Pons (tissue), 1 donor: ENCODE measurements around the gene LIPJ.

ENCODE experiments used
- DNase-seq: peaks from one replicate; pipeline ENCODE4 v3.0.0-alpha.2; 2016; ENCODE audit warnings: low spot score

Gene LIPJ

DNA sequence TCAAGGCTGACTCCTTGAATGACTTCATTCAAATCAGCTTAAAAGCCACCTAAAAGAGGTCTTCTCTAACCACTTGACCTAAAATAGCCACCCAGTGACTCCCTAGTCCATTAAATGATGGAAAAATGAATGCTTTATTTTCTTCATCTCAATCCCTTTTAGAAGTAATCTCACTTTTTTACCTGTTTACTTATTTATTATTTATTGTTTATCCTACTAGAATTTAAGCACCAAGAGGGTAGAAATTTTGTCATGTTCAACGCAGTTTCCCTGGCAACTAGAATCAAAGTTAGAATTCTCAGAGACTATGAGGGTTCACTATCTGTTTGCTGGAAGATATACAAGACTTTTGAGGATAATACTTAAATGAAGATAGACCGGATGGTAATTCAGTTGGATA is at the start of gene LIPJ:
LIPJ (plus strand) TSS at position 301 of the 400 bp plus-strand sequence. CDS start 3,926 bp downstream, outside the sequence.
- no peak for DNase-seq

DNA sequence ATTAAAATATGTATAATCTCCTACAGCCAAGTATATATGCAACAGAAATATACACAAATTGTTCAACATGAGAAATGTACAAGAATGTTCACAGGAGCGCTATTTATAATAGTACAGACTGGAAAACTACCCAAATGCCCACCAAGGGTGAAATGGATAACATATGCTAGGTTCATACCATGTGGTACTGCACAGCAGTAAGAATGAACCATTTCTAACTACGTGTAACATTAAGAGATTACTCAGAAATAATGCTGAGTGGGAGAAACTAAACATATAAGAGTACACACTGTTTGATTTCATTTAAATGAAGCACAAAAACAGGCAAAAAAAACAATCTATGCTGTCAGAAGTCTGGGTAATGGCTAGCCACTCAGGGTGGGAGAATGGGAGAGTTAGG is 49.2 kb upstream of the LIPJ start:
- DNase-seq = no peak

DNA sequence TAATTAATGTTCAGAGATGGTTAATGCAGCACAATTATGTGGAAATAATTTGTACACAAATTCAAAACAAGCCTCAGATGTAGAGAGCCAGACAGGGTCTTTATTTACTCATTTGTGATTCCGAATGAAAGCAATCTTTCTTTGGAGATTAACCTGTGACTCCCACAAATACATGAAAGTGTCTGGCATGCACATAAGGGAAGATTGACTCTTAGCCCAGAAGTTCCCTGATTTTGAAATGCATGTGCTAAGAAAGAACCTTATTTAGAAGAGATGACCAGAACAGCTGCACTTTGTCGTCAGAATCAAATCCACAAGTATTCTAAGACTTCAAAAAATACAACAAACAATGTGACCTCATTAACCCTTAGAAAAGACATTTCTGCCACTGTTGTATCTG is 48.5 kb upstream of the LIPJ start:
- no peak for DNase-seq

GRCh38 chr10:88540351-88540750 is 46.2 kb upstream of the LIPJ start:
- no peak for DNase-seq

- DNase-seq = no peak
Measured at GRCh38 chr10:88541116-88541626, 45.4 kb upstream of the LIPJ start.

DNA sequence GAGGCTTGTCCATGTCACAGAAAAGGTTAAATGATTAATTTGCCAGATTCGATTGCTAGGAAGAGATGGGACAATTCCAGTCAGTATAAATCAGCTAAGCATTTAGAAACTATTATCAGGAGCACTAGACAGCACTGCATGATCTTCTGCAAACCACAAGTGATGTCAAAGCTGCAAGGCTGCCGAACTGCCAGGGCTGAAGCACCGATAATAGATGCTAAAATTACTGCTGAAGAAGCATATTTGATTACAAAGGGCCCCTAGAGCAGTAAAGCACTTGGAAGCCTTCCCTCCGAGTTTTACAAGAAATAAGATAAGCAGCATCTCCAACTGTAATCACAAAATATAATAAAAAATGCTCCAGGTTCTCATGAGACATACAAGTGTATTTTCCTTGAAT is 44.0 kb upstream of the LIPJ start:
- DNase-seq = no peak

DNA sequence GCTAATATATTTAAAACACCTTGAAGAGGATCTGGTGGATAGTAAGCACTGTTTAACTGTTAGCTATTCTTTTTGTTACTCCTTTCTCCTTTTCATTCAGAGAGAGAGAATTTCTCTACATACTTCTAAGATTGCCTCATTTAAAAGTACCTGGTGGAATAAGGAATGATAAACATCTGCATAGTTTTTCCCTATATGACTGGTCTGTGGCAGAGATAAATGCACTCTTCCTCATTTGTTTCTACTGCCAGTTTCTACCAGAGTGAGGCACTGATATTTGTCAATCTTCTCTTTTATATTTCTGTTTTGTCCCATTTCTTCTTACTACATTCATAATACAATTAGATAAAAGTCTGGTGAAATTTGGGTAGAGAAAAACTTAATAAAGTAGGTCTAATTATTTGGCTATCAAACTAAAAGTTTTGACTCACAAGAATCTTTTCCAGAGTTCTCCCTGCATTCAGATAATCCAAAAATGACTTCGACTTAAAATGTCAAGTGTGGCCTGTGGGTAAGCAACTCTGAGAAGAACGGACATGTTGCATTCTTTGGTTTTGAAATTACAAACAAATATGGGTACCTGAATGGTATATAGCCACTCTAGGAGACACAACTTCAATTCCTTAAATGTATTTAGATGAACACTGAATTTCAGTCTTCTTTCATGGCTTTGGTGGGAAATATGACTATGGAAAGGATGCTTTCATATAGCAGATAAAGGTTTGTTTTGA is 42.3 kb upstream of the LIPJ start:
- DNase-seq = no peak

DNA sequence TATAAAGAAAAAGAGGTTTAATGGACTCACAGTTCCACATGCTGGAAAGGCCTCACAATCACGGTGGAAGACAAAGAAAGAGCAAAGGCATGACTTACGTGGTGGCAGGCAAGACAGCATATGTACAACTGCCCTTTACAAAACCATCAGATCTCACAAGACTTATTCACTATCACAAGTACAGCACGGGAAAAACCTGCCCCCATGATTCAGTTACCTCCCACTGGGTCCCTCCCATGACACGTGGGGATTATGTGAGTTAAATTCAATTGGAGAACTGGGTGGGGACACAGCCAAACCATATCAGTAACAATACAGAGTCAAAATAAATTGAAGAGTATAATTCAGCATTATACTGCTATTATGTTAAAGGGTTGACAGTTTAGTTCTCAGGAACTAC is 41.2 kb upstream of the LIPJ start:
- no peak for DNase-seq

DNA sequence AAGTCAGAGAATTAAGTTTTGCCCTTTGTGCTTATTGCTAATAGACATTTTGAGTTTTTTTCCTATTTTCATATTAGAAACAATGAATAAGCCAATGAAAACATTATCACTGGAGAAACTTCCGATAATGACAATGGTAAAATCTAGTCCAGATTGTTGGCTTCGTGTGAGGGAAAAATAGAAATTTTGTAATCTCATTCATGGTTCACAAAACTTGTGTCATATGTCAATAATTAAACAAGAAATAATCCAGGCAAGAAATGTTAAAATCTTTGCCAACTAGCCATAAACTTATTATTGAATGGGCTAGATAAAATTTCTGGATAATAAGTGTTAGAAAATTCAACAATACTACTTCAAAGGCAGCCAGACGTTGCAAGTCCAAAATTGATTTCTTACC is 40.1 kb upstream of the LIPJ start:
- no peak for DNase-seq

- no peak for DNase-seq
Measured at GRCh38 chr10:88551246-88551645, 35.3 kb upstream of the LIPJ start.

- peak; percentile 81 for DNase-seq
Measured at GRCh38 chr10:88553116-88553752, 33.3 kb upstream of the LIPJ start.

- DNase-seq = no peak
Measured at GRCh38 chr10:88555190-88555908, 31.2 kb upstream of the LIPJ start.

DNA sequence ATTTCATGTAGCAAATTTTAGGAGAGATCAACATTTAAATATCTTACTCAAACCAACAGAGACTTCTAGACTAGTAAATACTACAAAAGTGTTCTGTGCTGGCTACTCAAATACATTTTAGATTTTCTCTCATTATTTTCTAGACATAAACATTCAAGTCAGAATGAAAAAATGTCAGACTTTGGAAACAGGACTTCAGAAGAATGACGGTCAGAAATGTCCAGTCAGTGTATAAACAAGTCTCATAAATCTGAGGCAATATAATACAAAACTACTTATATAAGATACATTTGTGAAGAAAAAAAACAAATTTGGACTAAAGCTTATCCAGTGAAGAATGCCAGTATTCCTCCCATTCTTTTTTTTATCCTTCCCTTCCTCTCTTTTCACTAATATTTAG is 29.3 kb upstream of the LIPJ start:
- DNase-seq = no peak

DNA sequence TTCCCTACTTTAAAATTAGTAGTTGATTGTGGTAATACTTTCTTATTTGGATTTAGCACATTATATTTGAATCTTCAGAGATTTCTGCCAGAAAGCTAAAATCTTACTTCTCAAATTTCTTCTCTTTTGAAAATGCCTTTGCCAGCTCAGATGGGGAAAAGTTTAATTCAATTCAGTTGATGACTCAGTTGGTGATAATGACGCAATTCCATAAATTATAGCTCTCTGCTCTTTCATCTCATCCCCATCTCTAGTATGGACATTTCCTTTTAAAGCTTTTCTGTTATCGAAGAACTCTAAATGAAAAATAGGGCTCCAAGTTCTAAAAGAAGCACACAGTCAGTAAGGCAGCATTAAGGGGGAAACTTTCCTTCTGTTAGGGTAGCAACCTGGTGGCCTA is 28.9 kb upstream of the LIPJ start:
- DNase-seq = no peak

GRCh38 chr10:88562152-88562551 is 24.4 kb upstream of the LIPJ start:
- DNase-seq = no peak

DNA sequence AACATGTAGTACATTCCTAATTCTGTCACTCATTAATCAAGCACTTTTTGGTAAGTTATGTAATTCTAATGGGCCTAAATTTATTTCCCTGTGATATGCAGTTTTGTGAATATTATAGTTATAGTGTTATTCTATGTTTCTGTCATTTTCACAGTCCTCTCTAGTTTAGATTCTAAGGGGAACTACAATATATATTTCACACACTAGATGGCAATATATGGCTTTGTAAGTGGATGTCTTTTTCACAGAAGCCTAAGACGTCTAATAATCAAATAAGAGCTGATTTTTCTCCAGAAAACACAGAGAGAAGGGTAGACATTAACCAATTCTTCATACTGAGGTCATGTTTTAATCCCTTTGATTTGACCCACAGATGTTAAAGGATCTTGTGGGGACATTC is 21.5 kb upstream of the LIPJ start:
- peak; percentile 62 for DNase-seq

DNA sequence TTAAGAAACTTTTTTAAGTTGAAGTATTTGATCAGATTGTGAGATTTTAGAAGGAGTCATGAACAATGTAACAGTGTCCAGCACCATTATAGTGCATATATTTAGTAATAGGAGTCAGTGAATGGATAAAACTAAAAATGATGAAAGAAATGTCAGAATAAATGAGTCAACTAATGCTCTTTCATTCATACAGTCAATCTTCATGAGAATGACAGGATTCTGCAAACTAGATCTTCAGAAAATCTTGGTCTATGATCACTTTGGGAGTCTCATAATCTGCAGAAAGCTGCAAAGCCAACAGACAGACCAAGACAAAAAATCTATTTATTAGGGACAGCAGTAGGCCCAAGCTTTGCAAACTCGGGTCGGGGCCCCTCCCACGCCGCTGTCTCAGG is 4.2 kb upstream of the LIPJ start:
- peak; percentile 61 for DNase-seq

GRCh38 chr10:88582806-88583583 is 3.6 kb upstream of the LIPJ start, which contains the start of gene RNLS:
RNLS (minus strand) TSS chr10:88583318.
- DNase-seq = peak; percentile 76

- DNase-seq = no peak
Measured at GRCh38 chr10:88583584-88583957, 3.0 kb upstream of the LIPJ start.

DNA sequence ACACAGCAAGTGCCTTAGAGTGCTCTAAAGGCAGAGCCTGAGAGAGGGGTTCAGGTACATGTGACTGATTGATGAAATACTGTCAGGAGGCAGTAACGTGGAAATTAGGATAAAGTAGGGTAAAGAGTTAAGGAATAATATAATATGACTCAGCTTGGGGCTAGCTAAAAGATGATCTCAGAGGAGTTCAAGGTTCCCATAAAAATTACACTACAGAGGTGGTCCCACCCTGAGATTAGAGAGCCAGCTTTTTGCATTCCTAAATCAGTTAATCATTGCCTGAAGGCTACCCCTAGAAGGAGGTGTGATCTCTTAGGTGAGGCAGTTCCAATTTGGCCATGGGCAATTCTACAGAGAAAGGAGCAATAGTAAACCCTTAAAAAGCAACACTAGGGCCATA is 5.8 kb downstream of the LIPJ start:
- DNase-seq = no peak

- DNase-seq = no peak
Measured at GRCh38 chr10:88592906-88593305, 6.3 kb downstream of the LIPJ start.

GRCh38 chr10:88594482-88594881 is 7.9 kb downstream of the LIPJ start:
- DNase-seq = no peak
